H9 (cell line): ENCODE results near the gene VCPKMT. TPM values are rescaled to one million over a fixed set of nuclear protein-coding genes. Genes with fewer than 3 reads are reported as not detected.

Source experiments
- DNase-seq: peaks from one replicate; pipeline ENCODE4 v3.0.0-alpha.2; 2017
- H2AFZ ChIP-seq: one replicate; pipeline ENCODE4 v1.6.1; 2013; ENCODE audit warnings: mild to moderate bottlenecking, low read length, control low read depth, moderate library complexity
- H2AK5ac ChIP-seq: 2 replicates; pipeline ENCODE4 v1.6.1; 2013; ENCODE audit warnings: low read length, control low read depth, mixed read lengths; ENCODE audit not compliant: insufficient read length
- H2BK120ac ChIP-seq: one replicate; pipeline ENCODE4 v1.6.1; 2013; ENCODE audit warnings: low read depth, mild to moderate bottlenecking, low read length, control low read depth, inconsistent platforms; ENCODE audit not compliant: poor library complexity, severe bottlenecking
- H2BK12ac ChIP-seq: 2 replicates; pipeline ENCODE4 v1.6.1; 2013; ENCODE audit warnings: low read length, control low read depth, mixed read lengths, low read depth; ENCODE audit not compliant: insufficient read length
- H2BK15ac ChIP-seq: 2 replicates; pipeline ENCODE4 v1.6.1; 2013; ENCODE audit warnings: low read depth, low read length, control low read depth
- H2BK20ac ChIP-seq: one replicate; pipeline ENCODE4 v1.6.1; 2013; ENCODE audit warnings: low read depth, mild to moderate bottlenecking, low read length, control low read depth, inconsistent platforms; ENCODE audit not compliant: poor library complexity, severe bottlenecking
- H2BK5ac ChIP-seq: 2 replicates; pipeline ENCODE4 v1.6.1; 2013; ENCODE audit warnings: low read length, control low read depth, mixed read lengths; ENCODE audit not compliant: insufficient read length
- H3K14ac ChIP-seq: 2 replicates; pipeline ENCODE4 v1.6.1; 2013; ENCODE audit warnings: low read length, control low read depth; ENCODE audit not compliant: insufficient read depth
- H3K18ac ChIP-seq: 2 replicates; pipeline ENCODE4 v1.6.1; 2013; ENCODE audit warnings: low read depth, mild to moderate bottlenecking, mixed read lengths, low read length, control low read depth; ENCODE audit not compliant: insufficient read length
- H3K23ac ChIP-seq: 2 replicates; pipeline ENCODE4 v1.6.1; 2013; ENCODE audit warnings: low read length, control low read depth, mixed read lengths, low read depth; ENCODE audit not compliant: insufficient read length
- H3K23me2 ChIP-seq: 2 replicates; pipeline ENCODE4 v1.6.1; 2013; ENCODE audit warnings: low read depth, mild to moderate bottlenecking, mixed read lengths, low read length, control low read depth; ENCODE audit not compliant: insufficient read length, poor library complexity, severe bottlenecking
- H3K27ac ChIP-seq: 2 replicates; pipeline ENCODE4 v1.5.1; 2013; ENCODE audit warnings: low read length, control low read depth, mixed read lengths, low read depth; ENCODE audit not compliant: insufficient read length
- H3K27me3 ChIP-seq: 2 replicates; pipeline ENCODE4 v1.6.1; 2013; ENCODE audit warnings: low read length, control low read depth, inconsistent platforms; ENCODE audit not compliant: insufficient read depth
- H3K4ac ChIP-seq: 2 replicates; pipeline ENCODE4 v1.6.1; 2013; ENCODE audit warnings: low read depth, mild to moderate bottlenecking, control low read depth, inconsistent platforms, low read length, moderate library complexity
- H3K4me1 ChIP-seq: 2 replicates; pipeline ENCODE4 v1.6.1; 2013; ENCODE audit warnings: low read length, control low read depth, inconsistent platforms; ENCODE audit not compliant: insufficient read depth
- H3K4me2 ChIP-seq: 2 replicates; pipeline ENCODE4 v1.6.1; 2013; ENCODE audit warnings: low read length, control low read depth, mixed read lengths; ENCODE audit not compliant: insufficient read length, insufficient read depth
- H3K56ac ChIP-seq: 2 replicates; pipeline ENCODE4 v1.6.1; 2013; ENCODE audit warnings: low read depth, mild to moderate bottlenecking, mixed read lengths, low read length, control low read depth; ENCODE audit not compliant: insufficient read length
- H3K79me1 ChIP-seq: 2 replicates; pipeline ENCODE4 v1.6.1; 2013; ENCODE audit warnings: low read depth, mild to moderate bottlenecking, moderate library complexity, low read length, control low read depth, inconsistent platforms; ENCODE audit not compliant: insufficient read depth, poor library complexity, severe bottlenecking
- H3K79me2 ChIP-seq: 2 replicates; pipeline ENCODE4 v1.6.1; 2013; ENCODE audit warnings: low read length, control low read depth, inconsistent platforms; ENCODE audit not compliant: insufficient read depth
- H3K9ac ChIP-seq: 2 replicates; pipeline ENCODE4 v1.6.1; 2013; ENCODE audit warnings: low read length, control low read depth, mixed read lengths; ENCODE audit not compliant: insufficient read length; ENCODE audit errors: extremely low read depth
- H3K9me3 ChIP-seq: one replicate; pipeline ENCODE4 v1.6.1; 2013; ENCODE audit warnings: low read depth, low read length, inconsistent platforms; ENCODE audit not compliant: control insufficient read depth
- H3T11ph ChIP-seq: one replicate; pipeline ENCODE4 v1.6.1; 2013; ENCODE audit warnings: mild to moderate bottlenecking, low read length, control low read depth, inconsistent platforms
- H4K20me1 ChIP-seq: one replicate; pipeline ENCODE4 v1.6.1; 2013; ENCODE audit not compliant: control insufficient read depth, insufficient read length, insufficient read depth
- H4K5ac ChIP-seq: 2 replicates; pipeline ENCODE4 v1.6.1; 2013; ENCODE audit warnings: low read depth, mild to moderate bottlenecking, mixed read lengths, low read length, control low read depth; ENCODE audit not compliant: insufficient read length
- H4K8ac ChIP-seq: replicated peaks from 2 replicates; pipeline ENCODE4 v1.6.1; 2013; ENCODE audit warnings: low read length, control low read depth, mixed read lengths, low read depth; ENCODE audit not compliant: insufficient read length
- H4K91ac ChIP-seq: 2 replicates; pipeline ENCODE4 v1.6.1; 2013; ENCODE audit warnings: low read depth, mild to moderate bottlenecking, moderate library complexity, mixed read lengths, low read length, control low read depth; ENCODE audit not compliant: insufficient read length
- H3K27ac Mint-ChIP-seq, 3 experiments: 2 replicates in 2 of 3; 3 replicates in 1 of 3; pipeline ENCODE4 v1.8.0; 2020 to 2021; ENCODE audit warnings: mixed read lengths in 3 of 3, mild to moderate bottlenecking in 1 of 3, moderate library complexity in 1 of 3
- H3K27me3 Mint-ChIP-seq: 2 replicates; pipeline ENCODE4 v1.8.0; 2021; ENCODE audit warnings: low read depth, mild to moderate bottlenecking, moderate library complexity, mixed read lengths
- H3K36me3 Mint-ChIP-seq, 3 experiments: 2 replicates in 2 of 3; 3 replicates in 1 of 3; pipeline ENCODE4 v1.8.0; 2020 to 2021; ENCODE audit warnings: low read depth in 3 of 3, mixed read lengths in 3 of 3; ENCODE audit not compliant: insufficient read depth in 1 of 3
- H3K4me1 Mint-ChIP-seq, 2 experiments: 2 replicates each; pipeline ENCODE4 v1.8.0; 2020; ENCODE audit warnings: mixed read lengths in 2 of 2
- H3K4me3 Mint-ChIP-seq, 2 experiments: 2 replicates in 1 of 2; 3 replicates in 1 of 2; pipeline ENCODE4 v1.8.0; 2020 to 2021; ENCODE audit warnings: mild to moderate bottlenecking in 2 of 2, mixed read lengths in 2 of 2, moderate library complexity in 1 of 2
- H3K9me3 Mint-ChIP-seq, 2 experiments: 2 replicates in 1 of 2; 3 replicates in 1 of 2; pipeline ENCODE4 v1.8.0; 2020; ENCODE audit warnings: mild to moderate bottlenecking in 2 of 2, mixed read lengths in 2 of 2, moderate library complexity in 1 of 2
- WGBS: extraction: QIAGEN DNeasy Blood & Tissue Kit; methylation state at CpG from one replicate; pipeline ENCODE4 v1.1.7; 2013; ENCODE audit warnings: missing lambda C conversion rate, low lambda C conversion rate, mixed read lengths; ENCODE audit not compliant: insufficient read length; ENCODE audit errors: extremely low coverage; 5-methylcytosine and 5-hydroxymethylcytosine counted together
- total RNA-seq: library from RNA; stranded (reverse); gene quantifications from 2 replicates; pipeline ENCODE4 v1.2.1, GENCODE V29; 2021
- TF ChIP-seq, protein P1 (sequence below): fragments of 200-600 bp; sonication (generic); conservative IDR thresholded peaks from 3 replicates; pipeline ENCODE4 v1.8.0; 2021; ENCODE audit warnings: antibody characterized with exemption, mild to moderate bottlenecking

VCPKMT gene
- total RNA-seq, 1 experiment from 2014 or later = 13.7 TPM

DNA sequence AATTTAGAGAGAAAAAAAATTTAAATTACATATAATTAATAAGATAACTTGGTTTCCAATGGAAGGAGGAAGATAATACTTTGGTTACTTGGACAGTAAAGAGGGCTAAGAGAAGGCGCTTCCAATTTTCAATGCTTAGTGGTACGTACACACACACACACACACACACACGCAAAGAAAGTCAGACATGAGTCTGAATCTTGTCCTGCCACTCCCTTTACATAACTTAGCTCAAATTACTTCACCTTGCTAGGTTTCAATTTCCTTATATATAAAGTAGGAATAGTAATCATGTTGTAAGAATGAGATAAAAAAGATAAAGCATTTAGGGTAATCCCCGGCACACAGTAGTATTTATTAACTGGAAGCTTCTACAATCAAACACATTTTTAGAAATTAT, 39.7 kb upstream of the VCPKMT start:
- WGBS = no CpG with 5 or more reads among the region's 4 CpGs

More for the DNA sequence above, 39.7 kb upstream of the VCPKMT start:
- no peak overlapping the region for H3K14ac ChIP-seq
- H3K9me3 ChIP-seq = no peaks in the 10 kb centered on the region
- H3K27me3 Mint-ChIP-seq = no peaks in the 10 kb centered on the region
- no peaks in the 10 kb centered on the region for H3K4me1 Mint-ChIP-seq
- no peak overlapping the region for H2BK120ac ChIP-seq
- no peaks in the 10 kb centered on the region for H3K9me3 Mint-ChIP-seq
- H3K79me1 ChIP-seq = no peaks in the 10 kb centered on the region
- no peak overlapping the region for H3K9ac ChIP-seq
- H2AK5ac ChIP-seq = no peak overlapping the region
- H2AFZ ChIP-seq = no peak overlapping the region
- no peak overlapping the region for H3K4me2 ChIP-seq
- H3K27ac ChIP-seq = no peak overlapping the region
- H2BK20ac ChIP-seq = no peak overlapping the region
- H3K27me3 ChIP-seq = no peaks in the 10 kb centered on the region
- H3K56ac ChIP-seq = no peak overlapping the region
- H3K4me1 ChIP-seq = no peaks in the 10 kb centered on the region
- no peak overlapping the region for H3K27ac Mint-ChIP-seq
- no peak overlapping the region for H2BK12ac ChIP-seq
- H4K8ac ChIP-seq = no peak overlapping the region
- H4K20me1 ChIP-seq = no peaks in the 10 kb centered on the region
- no peak overlapping the region for H3K23ac ChIP-seq
- peaks cover 0 to 15% (median 4%) of the 10 kb centered on the region in 3 experiments; a peak in 3 of 7 replicates for H3K36me3 Mint-ChIP-seq
- no peak overlapping the region for H4K91ac ChIP-seq
- H3K23me2 ChIP-seq = no peaks in the 10 kb centered on the region
- no peak overlapping the region for H2BK5ac ChIP-seq
- H3T11ph ChIP-seq = no peak overlapping the region
- no peaks in the 10 kb centered on the region for H3K79me2 ChIP-seq
- no peak for DNase-seq
- H3K18ac ChIP-seq = no peak overlapping the region
- no peak overlapping the region for H3K4ac ChIP-seq
- H4K5ac ChIP-seq = no peak overlapping the region
- TF ChIP-seq, protein P1, sequence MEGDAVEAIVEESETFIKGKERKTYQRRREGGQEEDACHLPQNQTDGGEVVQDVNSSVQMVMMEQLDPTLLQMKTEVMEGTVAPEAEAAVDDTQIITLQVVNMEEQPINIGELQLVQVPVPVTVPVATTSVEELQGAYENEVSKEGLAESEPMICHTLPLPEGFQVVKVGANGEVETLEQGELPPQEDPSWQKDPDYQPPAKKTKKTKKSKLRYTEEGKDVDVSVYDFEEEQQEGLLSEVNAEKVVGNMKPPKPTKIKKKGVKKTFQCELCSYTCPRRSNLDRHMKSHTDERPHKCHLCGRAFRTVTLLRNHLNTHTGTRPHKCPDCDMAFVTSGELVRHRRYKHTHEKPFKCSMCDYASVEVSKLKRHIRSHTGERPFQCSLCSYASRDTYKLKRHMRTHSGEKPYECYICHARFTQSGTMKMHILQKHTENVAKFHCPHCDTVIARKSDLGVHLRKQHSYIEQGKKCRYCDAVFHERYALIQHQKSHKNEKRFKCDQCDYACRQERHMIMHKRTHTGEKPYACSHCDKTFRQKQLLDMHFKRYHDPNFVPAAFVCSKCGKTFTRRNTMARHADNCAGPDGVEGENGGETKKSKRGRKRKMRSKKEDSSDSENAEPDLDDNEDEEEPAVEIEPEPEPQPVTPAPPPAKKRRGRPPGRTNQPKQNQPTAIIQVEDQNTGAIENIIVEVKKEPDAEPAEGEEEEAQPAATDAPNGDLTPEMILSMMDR = no peak
- no peak overlapping the region for H2BK15ac ChIP-seq
- no peak overlapping the region for H3K4me3 Mint-ChIP-seq
